ENCODE results near the gene ITGB5.
"Not testable (repeated sequence)": the region's sequence is repeated elsewhere in the genome, so short reads cannot be mapped to it uniquely, and the experiment has no call there.

ITGB5 gene

GRCh38 chr3:124813541-124813940 lies 73.6 kb downstream of the ITGB5 start:
- no peak for DNase-seq

GRCh38 chr3:124812291-124813265 lies 74.6 kb downstream of the ITGB5 start:
- peak; percentile 98 for DNase-seq

- peak; percentile 94 for DNase-seq
Measured at GRCh38 chr3:124811436-124811835, 75.7 kb downstream of the ITGB5 start.

- no peak for DNase-seq
Measured at GRCh38 chr3:124810970-124811369, 76.2 kb downstream of the ITGB5 start.

GRCh38 chr3:124809039-124809438 lies 78.1 kb downstream of the ITGB5 start:
- DNase-seq: no peak

- DNase-seq: no peak
Measured at GRCh38 chr3:124805671-124806070, 81.5 kb downstream of the ITGB5 start.

GRCh38 chr3:124804875-124805274 lies 82.3 kb downstream of the ITGB5 start:
- no peak for DNase-seq

GRCh38 chr3:124802702-124803101 lies 84.5 kb downstream of the ITGB5 start:
- no peak for DNase-seq

GRCh38 chr3:124802061-124802698 lies 85.0 kb downstream of the ITGB5 start:
- no peak for DNase-seq

- DNase-seq: peak; percentile 93
Measured at GRCh38 chr3:124800511-124801258, 86.5 kb downstream of the ITGB5 start.

GRCh38 chr3:124800076-124800475 lies 87.1 kb downstream of the ITGB5 start:
- DNase-seq: no peak

- no peak for DNase-seq
Measured at GRCh38 chr3:124799676-124800075, 87.5 kb downstream of the ITGB5 start.

GRCh38 chr3:124797426-124797945 lies 89.7 kb downstream of the ITGB5 start:
- DNase-seq: no peak

GRCh38 chr3:124796477-124796876 lies 90.7 kb downstream of the ITGB5 start:
- no peak for DNase-seq

GRCh38 chr3:124793054-124793739 lies 94.0 kb downstream of the ITGB5 start:
- peak; percentile 45 for DNase-seq

- DNase-seq: peak; percentile 68
Measured at GRCh38 chr3:124792341-124793040, 94.7 kb downstream of the ITGB5 start.

- DNase-seq: peak; percentile 98
Measured at GRCh38 chr3:124791639-124792151, 95.5 kb downstream of the ITGB5 start.

- DNase-seq: peak; percentile 96
Measured at GRCh38 chr3:124791142-124791541, 96.0 kb downstream of the ITGB5 start.

GRCh38 chr3:124789103-124789502 lies 98.1 kb downstream of the ITGB5 start:
- not testable (repeated sequence) for DNase-seq

- DNase-seq: no peak
Measured at GRCh38 chr3:124788254-124788745, 98.9 kb downstream of the ITGB5 start.
